K562 (cell line): ENCODE data around the gene TECPR1. TPM values are rescaled to one million over a fixed set of nuclear protein-coding genes. Genes with fewer than 3 reads are reported as not detected.

Experiments
- ATAC-seq: fragments of 200-7000 bp; cut with Tn5 transposase; 3 replicates; pipeline ENCODE4 v1.9.1; 2020; ENCODE audit warnings: moderate library complexity
- BruUV-seq: library from RNA; stranded (reverse); fragments of 400-500 nt; replicated peaks from 2 replicates; lab custom pipeline; 2021; lab: Mats Ljungman, UMichigan
- CTCF ChIA-PET: fragments of 300-600 bp; formaldehyde crosslinking; extraction: SDS; loops from one replicate; lab custom pipeline; 2021; ENCODE audit warnings: low intra/inter-chr PET ratio; lab: Yijun Ruan, JAX
- POLR2A ChIA-PET: fragments of 300-600, 350-650 bp; sonication (Branson Sonifier 250); formaldehyde crosslinking; extraction: SDS; loops from one replicate; lab custom pipeline; 2021; ENCODE audit warnings: antibody characterized with exemption, inconsistent platforms; lab: Yijun Ruan, JAX
- DNase-seq, 4 experiments: peaks; one replicate each; pipeline versions ENCODE4 v3.0.0 to v3.0.0-alpha.2; 2011 to 2018; ENCODE audit warnings: low spot score in 3 of 4, mixed read lengths in 3 of 4; ENCODE audit errors: extremely low read depth in 1 of 4
- FAIRE-seq: peaks from 2 replicates; lab custom pipeline; 2011; peaks lifted over from hg19 to GRCh38; lab: Jason Lieb, UNC
- H2AFZ ChIP-seq: 2 replicates; pipeline ENCODE4 v1.6.0; 2011; ENCODE audit warnings: low read depth, low read length, control low read depth, inconsistent platforms
- H3K27ac ChIP-seq: fragments of 200-600 bp; 3 replicates; pipeline ENCODE4 v1.8.0; 2011; ENCODE audit warnings: low read depth, mild to moderate bottlenecking, control low read depth, inconsistent platforms, low read length, moderate library complexity, mixed read lengths; ENCODE audit errors: extremely low read depth
- H3K27me3 ChIP-seq, 2 experiments: fragments of 300-600 bp in 1 of 2; 2 replicates in 1 of 2; 3 replicates in 1 of 2; pipeline versions ENCODE4 v1.6.0 to v1.8.0; 2011; ENCODE audit warnings: inconsistent platforms in 2 of 2, low read length in 2 of 2, mild to moderate bottlenecking in 1 of 2, mixed read lengths in 1 of 2, moderate library complexity in 1 of 2; ENCODE audit not compliant: control insufficient read depth in 2 of 2, insufficient read depth in 2 of 2
- H3K36me3 ChIP-seq: fragments of 300-600 bp; 3 replicates; pipeline ENCODE4 v1.8.0; 2011; ENCODE audit warnings: mild to moderate bottlenecking, low read length, inconsistent platforms; ENCODE audit not compliant: control insufficient read depth, insufficient read depth
- H3K4me1 ChIP-seq, 2 experiments: fragments of 200-600 bp in 1 of 2; replicated peaks in 1 of 2; 2 replicates in 1 of 2; 3 replicates in 1 of 2; pipeline versions ENCODE4 v1.5.1 to v1.8.0; 2011; ENCODE audit warnings: inconsistent platforms in 2 of 2, low read length in 2 of 2, mild to moderate bottlenecking in 1 of 2, mixed read lengths in 1 of 2, moderate library complexity in 1 of 2; ENCODE audit not compliant: control insufficient read depth in 2 of 2, insufficient read depth in 2 of 2
- H3K4me2 ChIP-seq: 2 replicates; pipeline ENCODE4 v1.6.1; 2011; ENCODE audit warnings: low read length, control low read depth, inconsistent platforms, mixed read lengths; ENCODE audit not compliant: insufficient read depth
- H3K4me3 ChIP-seq: fragments of 200-600 bp; sonication (generic), shearing (Covaris generic); 2 replicates; pipeline ENCODE4 v1.5.1; 2016; ENCODE audit warnings: control low read depth, inconsistent platforms
- H3K79me2 ChIP-seq: fragments of 200-600 bp; 3 replicates; pipeline ENCODE4 v1.8.0; 2011; ENCODE audit warnings: low read length, inconsistent platforms; ENCODE audit not compliant: control insufficient read depth, insufficient read depth
- H3K9ac ChIP-seq, 2 experiments: 2 replicates each; pipeline versions ENCODE4 v1.6.0 to v1.6.1; 2011; ENCODE audit warnings: low read depth in 2 of 2, low read length in 2 of 2, control low read depth in 1 of 2, inconsistent platforms in 1 of 2, mild to moderate bottlenecking in 1 of 2, mixed read lengths in 1 of 2; ENCODE audit not compliant: insufficient read depth in 1 of 2
- H3K9me1 ChIP-seq: one replicate; pipeline ENCODE4 v1.6.0; 2011; ENCODE audit warnings: inconsistent platforms, mild to moderate bottlenecking, low read length, moderate library complexity; ENCODE audit not compliant: control insufficient read depth, insufficient read depth
- H3K9me3 ChIP-seq: replicated peaks from 2 replicates; pipeline ENCODE4 v1.5.1; 2011; ENCODE audit warnings: low read depth, low read length, inconsistent platforms; ENCODE audit not compliant: control insufficient read depth, insufficient read depth
- H4K20me1 ChIP-seq: replicated peaks from 2 replicates; pipeline ENCODE4 v1.6.1; 2011; ENCODE audit warnings: low read length, inconsistent platforms, mixed read lengths; ENCODE audit not compliant: control insufficient read depth, insufficient read depth
- CEBPB ChIP-seq: fragments of 450-650 bp; IDR thresholded peaks from 2 replicates; pipeline ENCODE4 v1.6.1; 2016; ENCODE audit warnings: missing genetic modification characterization, missing compliant biosample characterization
- CHD1 ChIP-seq: fragments of 200-600 bp; sonication (generic); IDR thresholded peaks from one replicate; pipeline ENCODE4 v1.6.1; 2012; ENCODE audit warnings: mild to moderate bottlenecking, moderate library complexity, low read length, inconsistent platforms
- ZBTB33 ChIP-seq: sonication (generic); formaldehyde crosslinking; IDR thresholded peaks from 2 replicates; pipeline ENCODE4 v1.8.1; 2023; ENCODE audit warnings: mild to moderate bottlenecking, missing genetic modification reagents
- ZNF121 ChIP-seq: sonication (generic); formaldehyde crosslinking; conservative IDR thresholded peaks from 2 replicates; pipeline ENCODE4 v1.8.0; 2022; ENCODE audit warnings: missing genetic modification reagents
- ZNF644 ChIP-seq: fragments of 200-800 bp; sonication (Bioruptor generic); IDR thresholded peaks from 2 replicates; pipeline ENCODE4 v1.6.1; 2016; ENCODE audit warnings: low read depth, missing genetic modification characterization, missing compliant biosample characterization
- WGBS: fragments of 100-300 bp; shearing (Covaris generic); methylation state at CpG from one replicate; pipeline ENCODE4 v1.1.6; 2016; ENCODE audit warnings: low coverage, mixed read lengths; ENCODE audit not compliant: insufficient coverage; ENCODE audit errors: missing lambda C conversion rate; 5-methylcytosine and 5-hydroxymethylcytosine counted together
- in situ Hi-C: fragments of 300-500 bp; cut with MboI; formaldehyde crosslinking; loops from 4 replicates; pipeline ENCODE4 v1.15.0; 2018; ENCODE audit warnings: inconsistent platforms, mixed read lengths
- intact Hi-C: fragments of 100-400 bp; cut with micrococcal nuclease; formaldehyde crosslinking; loops from 2 replicates; pipeline ENCODE4 v1.14.2; 2022
- polyA plus RNA-seq, 8 experiments: library from polyadenylated mRNA; depleted of rRNA in 4 of 8; stranded (reverse) in 5 of 8; unstranded in 3 of 8; fragments of >200 nt; fragmentation: Nextera tagmentation in 2 of 8; fragmentation: Illumina TruSeq in 1 of 8; extraction: Ambion mirVana in 2 of 8; extraction: Trizol in 1 of 8; gene quantifications; 2 replicates each; pipeline versions ENCODE4 v1.2.1 to v1.2.3, GENCODE V29; 2011 to 2014; ENCODE audit warnings: inconsistent platforms in 1 of 8, missing spikeins in 1 of 8
- total RNA-seq, 7 experiments: library from RNA; depleted of rRNA in 6 of 7; stranded (reverse); fragments of >200 nt in 6 of 7; fragmentation: Illumina TruSeq in 2 of 7; extraction: Trizol in 2 of 7; gene quantifications; 2 replicates each; pipeline versions ENCODE4 v1.2.1 to v1.2.3, GENCODE V29; 2011 to 2021; ENCODE audit warnings: low replicate concordance in 1 of 7

The TECPR1 gene
- total and polyA plus RNA-seq, 9 of the 15 experiments (the other 6 are each of a cell fraction or from before 2014, with no cell fraction given), result 0.17 to 15.0 (median 2.2) TPM

DNA sequence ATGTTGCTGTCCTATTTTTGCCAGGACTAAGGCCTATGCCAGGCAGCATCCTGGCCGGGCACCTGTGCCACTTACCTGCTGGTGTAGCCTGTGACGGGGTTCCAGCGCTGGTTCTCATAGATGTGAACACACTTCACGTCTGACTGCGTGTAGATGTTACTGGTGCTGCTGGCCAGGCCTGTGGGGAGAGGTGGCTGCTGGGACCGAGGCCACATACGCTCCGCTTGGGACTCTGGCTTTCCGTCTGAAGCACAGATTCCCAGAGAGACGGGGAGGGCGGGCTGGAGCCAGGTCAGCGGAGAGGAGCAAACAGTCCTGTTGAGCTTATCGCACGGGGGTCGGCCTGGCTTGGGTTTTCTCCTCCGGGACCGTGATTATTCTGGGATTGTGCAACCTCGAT is 24.1 kb downstream of the TECPR1 start:
- FAIRE-seq (no peak), DNase-seq (peak in 2 of 4 experiments; percentile 14 to 17), ATAC-seq (no peak)
- BruUV-seq, result no TSS peak
- ChIA-PET POLR2A (interaction anchor here (1.3 kb wide), 1 partner anchor 25 kb away, joined by 5 read pairs; no protein-coding TSS in a partner anchor), CTCF (no interaction called here)
- no peaks in the 10 kb centered on the region for H3K36me3 ChIP-seq
- no peak overlapping the region for H3K4me2 ChIP-seq
- no peak for TF ChIP-seq ZNF644 (tag)
- TF ChIP-seq CHD1, result no peak
- peak; percentile 67 for TF ChIP-seq ZBTB33 (CRISPR knock-in tag)
- TF ChIP-seq CEBPB (tag), result peak; percentile 67; the same call in 1 of the 2 replicates
- TF ChIP-seq ZNF121 (CRISPR knock-in tag), result no peak
- no peaks in the 10 kb centered on the region for H3K79me2 ChIP-seq
- H2AFZ ChIP-seq, result no peak overlapping the region
- in situ Hi-C loops, result no loop called here
- no peak overlapping the region for H3K4me3 ChIP-seq
- no peaks in the 10 kb centered on the region for H3K9me3 ChIP-seq
- WGBS, result 38% methylated on average over 14 of the region's 18 CpGs
- H3K27me3 ChIP-seq, result peaks cover 4 to 57% of the 10 kb centered on the region in 2 experiments
- no peaks in the 10 kb centered on the region for H3K9me1 ChIP-seq
- H3K27ac ChIP-seq, result no peak overlapping the region
- H3K4me1 ChIP-seq, result peaks cover 0 to 49% of the 10 kb centered on the region in 2 experiments; a peak in 1 of 5 replicates
- peak overlapping the region in 1 of 2 experiments; percentile 43; a peak in 1 of 4 replicates for H3K9ac ChIP-seq
- intact Hi-C loops, result no loop called here
- H4K20me1 ChIP-seq, result no peaks in the 10 kb centered on the region; the same call in 1 of the 2 replicates
